Loucy (cell line): Measurements from ENCODE around the gene BABAM2.

Experiments
- H2AFZ ChIP-seq: fragments of 200-600 bp; sonication (generic); 2 replicates; pipeline ENCODE4 v1.6.0; 2016; ENCODE audit warnings: antibody characterized with exemption, mild to moderate bottlenecking, low read length, moderate library complexity
- H3F3A ChIP-seq: fragments of 200-600 bp; 2 replicates; pipeline ENCODE4 v1.6.0; 2016; ENCODE audit warnings: antibody characterized with exemption, low read depth, mild to moderate bottlenecking
- H3K27me3 ChIP-seq: fragments of 200-600 bp; sonication (generic); 2 replicates; pipeline ENCODE4 v1.6.1; 2014; ENCODE audit warnings: low read length, mild to moderate bottlenecking; ENCODE audit not compliant: insufficient read depth, poor library complexity, severe bottlenecking
- H3K36me3 ChIP-seq: fragments of 200-600 bp; sonication (generic); 2 replicates; pipeline ENCODE4 v1.6.1; 2016; ENCODE audit warnings: low read length; ENCODE audit not compliant: insufficient read depth
- H3K4me1 ChIP-seq: fragments of 200-600 bp; sonication (generic); 2 replicates; pipeline ENCODE4 v1.5.1; 2014; ENCODE audit warnings: low read length, mild to moderate bottlenecking; ENCODE audit not compliant: insufficient read depth, poor library complexity, severe bottlenecking
- H3K4me2 ChIP-seq: fragments of 200-600 bp; sonication (generic); 2 replicates; pipeline ENCODE4 v1.6.0; 2014; ENCODE audit warnings: antibody characterized with exemption, low read length, low read depth, mild to moderate bottlenecking; ENCODE audit not compliant: poor library complexity, severe bottlenecking
- H3K4me3 ChIP-seq: fragments of 200-600 bp; sonication (generic); 2 replicates; pipeline ENCODE4 v1.5.1; 2014; ENCODE audit warnings: low read length, mild to moderate bottlenecking, mixed read lengths; ENCODE audit not compliant: poor library complexity, severe bottlenecking
- H3K79me2 ChIP-seq: fragments of 200-600 bp; sonication (generic); 2 replicates; pipeline ENCODE4 v1.6.1; 2014; ENCODE audit warnings: low read length; ENCODE audit not compliant: insufficient read depth
- H3K9ac ChIP-seq: fragments of 200-600 bp; sonication (generic); 2 replicates; pipeline ENCODE4 v1.6.0; 2014; ENCODE audit warnings: mild to moderate bottlenecking, low read depth, low read length, moderate library complexity; ENCODE audit not compliant: poor library complexity, severe bottlenecking
- H3K9me2 ChIP-seq: fragments of 200-600 bp; sonication (generic); replicated peaks from 2 replicates; pipeline ENCODE4 v1.6.1; 2016; ENCODE audit warnings: low read depth, low read length, mixed read lengths
- H3K9me3 ChIP-seq: fragments of 200-600 bp; sonication (generic); 2 replicates; pipeline ENCODE4 v1.6.1; 2014; ENCODE audit warnings: mild to moderate bottlenecking, antibody characterized with exemption, low read length, low read depth; ENCODE audit not compliant: insufficient read depth
- H4K20me1 ChIP-seq: fragments of 200-600 bp; sonication (generic); 2 replicates; pipeline ENCODE4 v1.6.0; 2014; ENCODE audit warnings: antibody characterized with exemption, low read length, mild to moderate bottlenecking; ENCODE audit not compliant: insufficient read depth, poor library complexity, severe bottlenecking
- CTCF ChIP-seq: fragments of 200-600 bp; sonication (generic); conservative IDR thresholded peaks from 2 replicates; pipeline ENCODE4 v1.5.1; 2014; ENCODE audit warnings: mild to moderate bottlenecking, antibody characterized with exemption, low read length
- EZH2phosphoT487 ChIP-seq: fragments of 200-600 bp; IDR thresholded peaks from 2 replicates; pipeline ENCODE4 v1.6.1; 2018; ENCODE audit warnings: antibody characterized with exemption, mild to moderate bottlenecking, moderate library complexity, borderline replicate concordance

The BABAM2 gene

GRCh38 chr2:27856956-27857355, 33.6 kb upstream of the BABAM2 start:
- no peaks in the 10 kb centered on the region for H4K20me1 ChIP-seq
- no peaks in the 10 kb centered on the region for H3K36me3 ChIP-seq
- no peaks in the 10 kb centered on the region for H3F3A ChIP-seq
- no peaks in the 10 kb centered on the region for H3K27me3 ChIP-seq
- peaks cover 3% of the 10 kb centered on the region; the same call in 1 of the 2 replicates for H3K9me3 ChIP-seq
- H3K79me2 ChIP-seq, result no peaks in the 10 kb centered on the region
- no peak for TF ChIP-seq EZH2phosphoT487
- no peak for TF ChIP-seq CTCF
- H3K4me1 ChIP-seq, result no peaks in the 10 kb centered on the region
- H2AFZ ChIP-seq, result no peak overlapping the region
- H3K4me2 ChIP-seq, result no peak overlapping the region
- H3K9me2 ChIP-seq, result no peaks in the 10 kb centered on the region
- H3K4me3 ChIP-seq, result no peak overlapping the region
- H3K9ac ChIP-seq, result no peak overlapping the region

- Histone ChIP-seq H3K4me1 (no peaks in the 10 kb centered on the region), H3K36me3 (no peaks in the 10 kb centered on the region), H3K9ac (no peak overlapping the region), H3K9me3 (peaks cover 3% of the 10 kb centered on the region; the same call in 1 of the 2 replicates), H3F3A (no peaks in the 10 kb centered on the region), H3K9me2 (no peaks in the 10 kb centered on the region), H3K27me3 (no peaks in the 10 kb centered on the region), H4K20me1 (no peaks in the 10 kb centered on the region), H2AFZ (no peak overlapping the region), H3K79me2 (no peaks in the 10 kb centered on the region), H3K4me3 (no peak overlapping the region), H3K4me2 (no peak overlapping the region)
- TF ChIP-seq EZH2phosphoT487 (no peak), CTCF (no peak)
These were observed 32.9 kb upstream of the BABAM2 start for GRCh38 chr2:27857417-27858172.

- no peaks in the 10 kb centered on the region for H3K9me2 ChIP-seq
- H3K79me2 ChIP-seq, result no peaks in the 10 kb centered on the region
- no peak overlapping the region for H2AFZ ChIP-seq
- H3K4me2 ChIP-seq, result no peak overlapping the region
- H3K9me3 ChIP-seq, result peaks cover 3% of the 10 kb centered on the region; the same call in 1 of the 2 replicates
- no peaks in the 10 kb centered on the region for H4K20me1 ChIP-seq
- no peaks in the 10 kb centered on the region for H3F3A ChIP-seq
- no peak overlapping the region for H3K4me3 ChIP-seq
- no peaks in the 10 kb centered on the region for H3K27me3 ChIP-seq
- no peaks in the 10 kb centered on the region for H3K36me3 ChIP-seq
- TF ChIP-seq EZH2phosphoT487, result no peak
- TF ChIP-seq CTCF, result no peak
- H3K9ac ChIP-seq, result no peak overlapping the region
- no peaks in the 10 kb centered on the region for H3K4me1 ChIP-seq
These were observed 30.4 kb upstream of the BABAM2 start for GRCh38 chr2:27860111-27860510.
